ENCODE results near the gene LMNA.
"Not testable (repeated sequence)": the region's sequence is repeated elsewhere in the genome, so short reads cannot be mapped to it uniquely, and the experiment has no call there.

The LMNA gene

GRCh38 chr1:156114101-156114918 lies at the start of gene LMNA:
TSS of gene LMNA (plus strand) at chr1:156114711. CDS start at chr1:156114919, 208 bp downstream.
- peak; percentile 75 for DNase-seq

GRCh38 chr1:156065212-156065611 lies 49.3 kb upstream of the LMNA start:
- DNase-seq: no peak

- no peak for DNase-seq
Observed at GRCh38 chr1:156065871-156066270, 48.6 kb upstream of the LMNA start.

GRCh38 chr1:156067262-156067661 lies 47.2 kb upstream of the LMNA start:
- no peak for DNase-seq

GRCh38 chr1:156069490-156070455 lies 44.7 kb upstream of the LMNA start:
- DNase-seq: no peak

- no peak for DNase-seq
Observed at GRCh38 chr1:156070548-156070947, 44.0 kb upstream of the LMNA start.

GRCh38 chr1:156071332-156071816 lies 43.1 kb upstream of the LMNA start:
- not testable (repeated sequence) for DNase-seq

- DNase-seq: no peak
Observed at GRCh38 chr1:156072251-156072650, 42.3 kb upstream of the LMNA start.

- DNase-seq: no peak
Observed at GRCh38 chr1:156073110-156073687, 41.3 kb upstream of the LMNA start.

- DNase-seq: no peak
Observed at GRCh38 chr1:156073740-156074139, 40.8 kb upstream of the LMNA start.

- DNase-seq: no peak
Observed at GRCh38 chr1:156074661-156075060, 39.9 kb upstream of the LMNA start.

GRCh38 chr1:156075162-156075561 lies 39.3 kb upstream of the LMNA start:
- DNase-seq: no peak

- no peak for DNase-seq
Observed at GRCh38 chr1:156075775-156076204, 38.7 kb upstream of the LMNA start.

GRCh38 chr1:156076609-156077429 lies 37.7 kb upstream of the LMNA start:
- no peak for DNase-seq

GRCh38 chr1:156077430-156077760 lies 37.1 kb upstream of the LMNA start:
- DNase-seq: no peak

- DNase-seq: no peak
Observed at GRCh38 chr1:156078728-156079127, 35.8 kb upstream of the LMNA start.

- DNase-seq: no peak
Observed at GRCh38 chr1:156079762-156080161, 34.7 kb upstream of the LMNA start.

GRCh38 chr1:156080241-156080862 lies 34.2 kb upstream of the LMNA start:
- DNase-seq: no peak

GRCh38 chr1:156080863-156081179 lies 33.7 kb upstream of the LMNA start:
- DNase-seq: no peak

GRCh38 chr1:156081180-156081916 lies 33.2 kb upstream of the LMNA start:
- no peak for DNase-seq

GRCh38 chr1:156081917-156082308 lies 32.6 kb upstream of the LMNA start:
- no peak for DNase-seq
